Measurements from ENCODE around the gene SLC25A5.

The SLC25A5 gene

DNA sequence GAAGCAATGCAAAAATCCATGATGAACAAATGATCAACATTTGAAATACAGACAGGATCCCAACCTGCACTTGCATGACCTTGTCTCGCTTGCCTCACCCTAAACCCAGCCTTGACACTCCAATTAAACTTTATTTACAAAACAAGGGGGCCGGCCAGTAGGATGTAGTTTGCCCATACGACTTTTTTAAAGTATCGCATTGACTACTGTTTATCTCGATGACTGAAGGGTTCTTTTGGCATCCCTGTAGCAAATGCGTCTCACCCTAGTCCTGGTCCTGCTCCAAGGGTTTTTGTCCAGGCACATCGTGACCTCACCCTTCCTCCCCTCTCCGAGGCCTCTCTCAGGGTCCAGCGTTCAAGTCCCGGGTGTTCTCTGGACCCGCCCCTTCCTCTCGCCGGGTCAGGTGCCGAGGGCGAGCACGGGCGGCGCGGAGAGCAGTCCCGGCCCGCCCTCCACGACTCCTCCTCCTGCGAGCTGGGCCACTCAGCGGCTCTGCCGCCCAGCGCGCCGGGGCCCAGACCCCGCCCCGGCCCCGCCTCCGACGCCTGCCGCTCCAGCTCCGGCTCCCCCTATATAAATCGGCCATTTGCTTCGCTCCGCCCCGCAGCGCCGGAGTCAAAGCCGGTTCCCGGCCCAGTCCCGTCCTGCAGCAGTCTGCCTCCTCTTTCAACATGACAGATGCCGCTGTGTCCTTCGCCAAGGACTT is at the start of gene SLC25A5:
TSS of gene SLC25A5 (plus strand) at position 603 of the 709 bp plus-strand sequence. CDS start at position 675, 72 bp downstream.
- DNase-seq (ENCODE audit: extremely low read depth, low read depth) = no peak
- no peak for TF ChIP-seq CTCF (IDR thresholded peaks at IDR 0.05; ENCODE audit: low read depth, low read length, missing control alignments)
- peak within 1 kb of the TSS; percentile 70 for H3K4me3 ChIP-seq (replicated peaks; ENCODE audit: low read depth, low read length)

DNA sequence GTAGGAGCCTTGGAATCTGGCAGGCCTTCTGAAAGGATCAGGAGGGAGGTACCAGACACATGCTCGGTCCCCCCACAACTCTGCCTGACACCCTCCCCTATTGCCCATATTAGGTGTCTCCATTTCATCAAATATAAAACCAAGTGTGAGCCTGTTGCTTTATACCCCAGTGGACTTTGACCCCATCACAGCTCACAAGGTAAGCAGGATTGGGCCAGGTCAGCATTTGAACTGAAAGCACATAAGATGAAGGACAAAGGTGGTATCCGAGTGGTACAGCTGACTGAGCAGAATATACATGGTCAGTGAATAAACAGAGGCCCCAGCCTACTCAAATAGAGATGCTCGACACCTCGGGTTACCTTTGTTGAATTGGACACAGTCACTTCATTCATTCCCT is 49.1 kb upstream of the SLC25A5 start:
- H3K4me3 ChIP-seq (replicated peaks; ENCODE audit: low read depth, low read length) = no peak overlapping the region
- no peak for DNase-seq (ENCODE audit: extremely low read depth, low read depth)
- TF ChIP-seq CTCF (IDR thresholded peaks at IDR 0.05; ENCODE audit: low read depth, low read length, missing control alignments) = no peak

DNA sequence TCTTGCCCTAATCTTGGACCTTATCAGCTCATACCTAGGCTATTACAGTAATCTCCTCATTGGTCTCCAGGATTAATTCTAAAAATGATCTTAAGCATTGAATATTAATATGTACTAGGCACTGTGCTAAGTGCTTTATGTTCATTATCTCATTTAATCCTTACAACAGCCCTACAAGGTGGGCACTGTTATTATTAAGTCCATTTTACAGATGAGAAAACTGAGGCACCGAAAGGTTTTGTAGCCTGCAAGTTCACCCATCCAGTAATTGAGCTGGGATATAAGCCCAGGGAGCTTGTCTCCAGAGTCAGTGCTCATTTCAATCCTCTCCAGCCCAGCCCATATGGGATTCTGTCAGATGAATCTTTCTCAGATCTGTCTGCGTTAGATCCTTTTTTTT is 48.3 kb upstream of the SLC25A5 start:
- no peak for DNase-seq (ENCODE audit: extremely low read depth, low read depth)
- no peak overlapping the region for H3K4me3 ChIP-seq (replicated peaks; ENCODE audit: low read depth, low read length)
- TF ChIP-seq CTCF (IDR thresholded peaks at IDR 0.05; ENCODE audit: low read depth, low read length, missing control alignments) = no peak

DNA sequence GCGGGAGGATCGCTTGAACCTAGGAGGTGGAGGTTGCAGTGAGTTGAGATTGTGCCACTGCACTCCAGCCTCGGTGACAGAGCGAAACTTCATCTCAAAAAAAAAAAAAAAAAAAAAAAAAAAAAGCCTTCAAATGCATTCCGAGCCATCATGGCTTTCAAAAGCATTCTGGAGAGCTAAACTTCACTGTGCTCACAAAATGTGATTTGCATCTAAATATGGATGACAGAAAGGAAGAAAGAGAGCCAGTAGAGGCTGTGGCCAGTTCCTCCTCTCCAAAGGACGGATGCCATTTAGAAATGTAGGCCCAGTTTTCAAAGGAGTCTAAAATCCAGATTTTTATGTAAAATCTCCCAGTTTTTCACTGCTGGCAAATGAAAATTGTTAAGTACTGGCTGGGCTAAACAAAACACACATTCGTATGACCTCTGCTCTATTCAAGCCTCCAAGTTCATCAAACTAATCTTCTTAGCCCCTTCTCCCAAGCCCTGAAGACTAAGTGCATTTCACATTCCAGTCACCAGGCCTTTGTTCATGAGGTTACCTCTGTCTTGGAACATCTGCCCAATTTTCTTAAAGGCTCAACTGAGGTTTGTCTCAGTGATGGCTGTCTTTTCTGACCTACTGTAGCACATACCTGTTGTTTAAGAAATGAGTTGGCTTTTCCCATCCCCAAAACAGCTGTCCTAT is 47.1 kb upstream of the SLC25A5 start:
- no peak for DNase-seq (ENCODE audit: extremely low read depth, low read depth)
- TF ChIP-seq CTCF (IDR thresholded peaks at IDR 0.05; ENCODE audit: low read depth, low read length, missing control alignments) = no peak
- no peak overlapping the region for H3K4me3 ChIP-seq (replicated peaks; ENCODE audit: low read depth, low read length)

- DNase-seq (ENCODE audit: extremely low read depth, low read depth) = no peak
- no peak overlapping the region for H3K4me3 ChIP-seq (replicated peaks; ENCODE audit: low read depth, low read length)
- TF ChIP-seq CTCF (IDR thresholded peaks at IDR 0.05; ENCODE audit: low read depth, low read length, missing control alignments) = no peak
These were observed 44.6 kb upstream of the SLC25A5 start for GRCh38 chrX:119423631-119424030.

GRCh38 chrX:119424999-119425398 is 43.2 kb upstream of the SLC25A5 start:
- H3K4me3 ChIP-seq (replicated peaks; ENCODE audit: low read depth, low read length) = no peak overlapping the region
- DNase-seq (ENCODE audit: extremely low read depth, low read depth) = no peak
- TF ChIP-seq CTCF (IDR thresholded peaks at IDR 0.05; ENCODE audit: low read depth, low read length, missing control alignments) = no peak
